ENCODE measurements around the gene F10.

DNA sequence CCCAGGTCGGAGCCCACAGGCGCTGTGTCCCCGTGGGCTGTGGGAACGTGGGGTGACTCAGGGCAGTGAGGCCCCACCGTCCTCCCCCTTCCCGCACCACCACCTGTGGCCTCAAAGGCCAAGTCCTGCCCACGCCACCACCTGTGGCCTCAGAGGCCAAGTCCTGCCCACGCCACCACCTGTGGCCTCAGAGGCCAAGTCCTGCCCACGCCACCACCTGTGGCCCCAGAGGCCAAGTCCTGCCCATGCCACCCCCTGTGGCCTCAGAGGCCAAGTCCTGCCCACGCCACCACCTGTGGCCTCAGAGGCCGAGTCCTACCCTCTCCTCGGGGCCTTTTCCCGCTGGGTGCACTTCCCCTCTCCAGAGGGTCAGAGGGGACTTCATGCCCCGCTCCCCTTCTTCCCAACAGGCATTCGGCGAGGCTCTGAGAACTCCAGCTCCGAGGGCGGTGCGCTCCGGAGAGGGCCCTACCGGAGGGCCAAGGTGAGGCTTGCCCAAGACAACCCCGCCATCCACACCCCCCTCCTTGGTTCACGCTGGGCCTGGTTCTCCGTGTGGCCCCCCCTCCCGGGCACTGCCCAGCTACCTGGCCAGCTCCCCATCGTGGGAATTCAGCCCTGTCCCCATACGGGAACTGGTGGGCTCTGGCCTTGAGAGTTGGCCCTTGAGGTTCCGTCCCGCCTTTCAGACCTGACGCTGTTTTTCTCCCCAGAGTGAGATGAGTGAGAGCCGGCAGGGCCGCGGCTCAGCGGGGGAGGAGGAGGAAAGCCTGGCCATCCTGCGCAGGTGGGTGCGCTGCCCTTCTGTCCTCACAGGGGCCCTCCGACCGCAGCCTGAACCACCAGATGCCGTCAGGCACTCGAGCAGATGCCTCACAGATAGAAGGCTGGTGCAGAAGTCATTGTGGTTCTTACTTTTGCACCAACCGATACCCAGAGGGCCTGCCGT is 44.4 kb upstream of the F10 start:
- TF ChIP-seq EZH2 (IDR thresholded peaks at IDR 0.05; ENCODE audit: low read depth): no peak
- TF ChIP-seq, protein P1, sequence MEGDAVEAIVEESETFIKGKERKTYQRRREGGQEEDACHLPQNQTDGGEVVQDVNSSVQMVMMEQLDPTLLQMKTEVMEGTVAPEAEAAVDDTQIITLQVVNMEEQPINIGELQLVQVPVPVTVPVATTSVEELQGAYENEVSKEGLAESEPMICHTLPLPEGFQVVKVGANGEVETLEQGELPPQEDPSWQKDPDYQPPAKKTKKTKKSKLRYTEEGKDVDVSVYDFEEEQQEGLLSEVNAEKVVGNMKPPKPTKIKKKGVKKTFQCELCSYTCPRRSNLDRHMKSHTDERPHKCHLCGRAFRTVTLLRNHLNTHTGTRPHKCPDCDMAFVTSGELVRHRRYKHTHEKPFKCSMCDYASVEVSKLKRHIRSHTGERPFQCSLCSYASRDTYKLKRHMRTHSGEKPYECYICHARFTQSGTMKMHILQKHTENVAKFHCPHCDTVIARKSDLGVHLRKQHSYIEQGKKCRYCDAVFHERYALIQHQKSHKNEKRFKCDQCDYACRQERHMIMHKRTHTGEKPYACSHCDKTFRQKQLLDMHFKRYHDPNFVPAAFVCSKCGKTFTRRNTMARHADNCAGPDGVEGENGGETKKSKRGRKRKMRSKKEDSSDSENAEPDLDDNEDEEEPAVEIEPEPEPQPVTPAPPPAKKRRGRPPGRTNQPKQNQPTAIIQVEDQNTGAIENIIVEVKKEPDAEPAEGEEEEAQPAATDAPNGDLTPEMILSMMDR (conservative IDR thresholded peaks at IDR 0.05): no peak

Data from PC-9 (cell line).